Sigmoid colon (tissue), 7 donors: ENCODE results near the gene WDR73. TPM values are rescaled to one million over a fixed set of nuclear protein-coding genes. Genes with fewer than 3 reads are reported as not detected.

Experiments
- DNase-seq: peaks from one replicate; pipeline ENCODE4 v3.0.0-alpha.2; 2019
- H3K27ac ChIP-seq, 4 donors: fragments of 200-600 bp; sonication (generic); one replicate each; pipeline ENCODE4 v1.5.1; 2016 to 2019; ENCODE audit warnings: mild to moderate bottlenecking in 1 of 4
- H3K27me3 ChIP-seq, 3 donors: fragments of 200-600 bp; sonication (generic); one replicate each; pipeline ENCODE4 v1.5.1; 2019; ENCODE audit warnings: mild to moderate bottlenecking in 1 of 3
- H3K36me3 ChIP-seq, 4 donors: fragments of 200-600 bp; sonication (generic); one replicate each; pipeline ENCODE4 v1.5.1; 2016 to 2019
- H3K4me1 ChIP-seq, 4 donors: fragments of 200-600 bp; sonication (generic); one replicate each; pipeline ENCODE4 v1.5.1; 2017 to 2019
- H3K4me3 ChIP-seq, 4 donors: fragments of 200-600 bp; sonication (generic); one replicate each; pipeline ENCODE4 v1.5.1; 2017 to 2019; ENCODE audit warnings: mild to moderate bottlenecking in 2 of 4, moderate library complexity in 1 of 4
- H3K9me3 ChIP-seq, 4 donors: fragments of 200-600 bp in 3 of 4; sonication (generic) in 3 of 4; one replicate each; pipeline versions ENCODE4 v1.5.1 to v1.6.1; 2013 to 2019
- EP300 ChIP-seq, 4 donors: sonication (generic); formaldehyde crosslinking; IDR thresholded peaks; one replicate each; pipeline ENCODE4 v1.6.1; 2017; ENCODE audit warnings: antibody characterized with exemption in 4 of 4
- POLR2A ChIP-seq, 2 donors: fragments of 450-650 bp; IDR thresholded peaks; one replicate each; pipeline ENCODE4 v1.6.1; 2016; ENCODE audit warnings: antibody characterized with exemption in 2 of 2, mild to moderate bottlenecking in 2 of 2, moderate library complexity in 2 of 2
- POLR2AphosphoS5 ChIP-seq, 4 donors: sonication (generic); formaldehyde crosslinking; IDR thresholded peaks; one replicate each; pipeline ENCODE4 v1.6.1; 2017; ENCODE audit warnings: antibody characterized with exemption in 4 of 4
- WGBS, 2 donors: extraction: QIAGEN DNeasy Blood & Tissue Kit; methylation state at CpG; one replicate each; pipeline ENCODE4 v1.1.7; 2013; 5-methylcytosine and 5-hydroxymethylcytosine counted together
- intact Hi-C: fragments of 100-400 bp; cut with DNase I; formaldehyde crosslinking; loops from one replicate; pipeline ENCODE4 v1.15.1; 2023
- polyA plus RNA-seq, 3 donors: library from polyadenylated mRNA; stranded (reverse); fragments of 200-250 nt; gene quantifications; one replicate each; pipeline ENCODE4 v1.2.3, GENCODE V29; 2013
- total RNA-seq, 4 donors: library from RNA; depleted of rRNA; stranded (reverse); fragments of >200 nt; gene quantifications; one replicate each; pipeline ENCODE4 v1.1.0, GENCODE V29; 2016
- TF ChIP-seq, protein P1 (sequence below), 4 experiments: fragments of 450-650 bp in 3 of 4; fragments of 200-600 bp in 1 of 4; IDR thresholded peaks; one replicate each; pipeline ENCODE4 v1.5.1; 2016 to 2019; ENCODE audit warnings: antibody characterized with exemption in 4 of 4, mild to moderate bottlenecking in 3 of 4, moderate library complexity in 2 of 4
- donor health status: healthy with polysubstance abuse.
- donor health status: Bipolar disorder and iron deficiency.
- donor health status: healthy.

Gene WDR73
- total and polyA plus RNA-seq, 7 donors, result 6.7 to 22.7 (median 17.1) TPM

DNA sequence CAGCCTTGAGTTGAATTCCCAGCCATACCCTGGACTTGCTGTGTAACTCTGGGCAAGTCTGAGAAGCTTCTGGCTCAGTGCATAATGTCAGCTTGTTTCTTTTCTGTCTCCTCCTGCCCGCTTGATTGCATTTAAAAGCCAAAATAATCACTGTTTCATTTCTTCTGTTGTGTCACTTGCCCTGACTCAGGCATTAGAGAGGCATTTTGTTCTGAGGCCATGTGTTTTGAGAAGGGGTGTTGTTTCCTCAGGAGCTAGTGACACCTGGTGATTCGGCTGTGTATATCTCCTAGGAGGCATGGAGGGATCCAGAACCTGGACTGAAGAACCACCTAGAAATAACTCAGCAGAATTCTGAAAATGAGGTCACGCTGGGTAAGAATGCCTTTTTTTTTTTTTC, 16.0 kb downstream of the WDR73 start:
- no peak for DNase-seq
- intact Hi-C loops, result no loop called here
- Histone ChIP-seq H3K36me3 (peaks cover 26 to 70% (median 43%) of the 10 kb centered on the region in 4 donors), H3K27ac (no peak overlapping the region), H3K9me3 (no peaks in the 10 kb centered on the region), H3K4me3 (no peak overlapping the region), H3K4me1 (peaks cover 0 to 25% (median 17%) of the 10 kb centered on the region in 4 donors), H3K27me3 (no peaks in the 10 kb centered on the region)
- TF ChIP-seq, protein P1, sequence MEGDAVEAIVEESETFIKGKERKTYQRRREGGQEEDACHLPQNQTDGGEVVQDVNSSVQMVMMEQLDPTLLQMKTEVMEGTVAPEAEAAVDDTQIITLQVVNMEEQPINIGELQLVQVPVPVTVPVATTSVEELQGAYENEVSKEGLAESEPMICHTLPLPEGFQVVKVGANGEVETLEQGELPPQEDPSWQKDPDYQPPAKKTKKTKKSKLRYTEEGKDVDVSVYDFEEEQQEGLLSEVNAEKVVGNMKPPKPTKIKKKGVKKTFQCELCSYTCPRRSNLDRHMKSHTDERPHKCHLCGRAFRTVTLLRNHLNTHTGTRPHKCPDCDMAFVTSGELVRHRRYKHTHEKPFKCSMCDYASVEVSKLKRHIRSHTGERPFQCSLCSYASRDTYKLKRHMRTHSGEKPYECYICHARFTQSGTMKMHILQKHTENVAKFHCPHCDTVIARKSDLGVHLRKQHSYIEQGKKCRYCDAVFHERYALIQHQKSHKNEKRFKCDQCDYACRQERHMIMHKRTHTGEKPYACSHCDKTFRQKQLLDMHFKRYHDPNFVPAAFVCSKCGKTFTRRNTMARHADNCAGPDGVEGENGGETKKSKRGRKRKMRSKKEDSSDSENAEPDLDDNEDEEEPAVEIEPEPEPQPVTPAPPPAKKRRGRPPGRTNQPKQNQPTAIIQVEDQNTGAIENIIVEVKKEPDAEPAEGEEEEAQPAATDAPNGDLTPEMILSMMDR (IDR thresholded peaks at IDR 0.05), result no peak
- TF ChIP-seq EP300 (IDR thresholded peaks at IDR 0.05), result no peak
- no peak for TF ChIP-seq POLR2AphosphoS5 (IDR thresholded peaks at IDR 0.05)
- no peak for TF ChIP-seq POLR2A (IDR thresholded peaks at IDR 0.05)
- 70 to 76% methylated on average over 3 of the region's 3 CpGs for WGBS, 2 donors

DNA sequence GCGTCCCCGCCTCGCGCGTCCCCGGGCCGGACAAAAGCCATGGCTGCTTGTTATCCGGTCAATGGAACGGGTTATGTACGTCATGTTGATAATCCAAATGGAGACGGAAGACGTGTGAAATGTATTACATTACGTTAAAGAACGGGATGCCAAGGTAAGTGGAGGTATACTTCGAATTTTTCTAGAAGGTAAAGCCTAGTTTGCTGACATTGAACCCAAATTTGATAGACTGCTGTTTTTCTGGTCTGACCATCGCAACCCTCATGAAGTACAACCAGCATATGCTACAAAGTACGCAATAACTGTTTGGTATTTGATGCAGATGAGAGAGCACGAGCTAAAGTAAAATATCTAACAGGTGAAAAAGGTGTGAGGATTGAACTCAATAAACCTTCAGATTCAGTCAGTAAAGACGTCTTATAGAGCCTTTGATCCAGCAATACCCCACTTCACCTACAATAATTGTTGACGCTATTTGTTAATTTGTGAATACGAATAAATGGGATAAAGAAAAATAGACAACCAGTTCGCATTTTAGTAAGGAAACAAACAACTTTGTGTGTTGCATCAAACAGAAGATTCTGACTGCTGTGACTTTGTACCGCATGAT, 19.8 kb downstream of the WDR73 start:
- intact Hi-C loops, result loop anchor here (1.0 kb wide), 1 partner anchor 20 kb away; the partner anchor contains the start of gene WDR73
- 26 to 36% methylated on average over 23 of the region's 23 CpGs for WGBS, 2 donors
- peak overlapping the region; percentile 55 to 79 (median 67) for H3K4me3 ChIP-seq
- H3K36me3 ChIP-seq, result peaks cover 0 to 32% (median 12%) of the 10 kb centered on the region in 4 donors
- no peaks in the 10 kb centered on the region for H3K27me3 ChIP-seq
- TF ChIP-seq, protein P1 (IDR thresholded peaks at IDR 0.05), result no peak
- TF ChIP-seq POLR2A (IDR thresholded peaks at IDR 0.05) (no peak), EP300 (IDR thresholded peaks at IDR 0.05) (no peak), POLR2AphosphoS5 (IDR thresholded peaks at IDR 0.05) (no peak)
- no peak for DNase-seq
- peak overlapping the region; percentile 88 to 97 (median 92) for H3K27ac ChIP-seq
- H3K4me1 ChIP-seq, result peaks cover 0 to 48% (median 38%) of the 10 kb centered on the region in 4 donors
- H3K9me3 ChIP-seq, result no peaks in the 10 kb centered on the region

DNA sequence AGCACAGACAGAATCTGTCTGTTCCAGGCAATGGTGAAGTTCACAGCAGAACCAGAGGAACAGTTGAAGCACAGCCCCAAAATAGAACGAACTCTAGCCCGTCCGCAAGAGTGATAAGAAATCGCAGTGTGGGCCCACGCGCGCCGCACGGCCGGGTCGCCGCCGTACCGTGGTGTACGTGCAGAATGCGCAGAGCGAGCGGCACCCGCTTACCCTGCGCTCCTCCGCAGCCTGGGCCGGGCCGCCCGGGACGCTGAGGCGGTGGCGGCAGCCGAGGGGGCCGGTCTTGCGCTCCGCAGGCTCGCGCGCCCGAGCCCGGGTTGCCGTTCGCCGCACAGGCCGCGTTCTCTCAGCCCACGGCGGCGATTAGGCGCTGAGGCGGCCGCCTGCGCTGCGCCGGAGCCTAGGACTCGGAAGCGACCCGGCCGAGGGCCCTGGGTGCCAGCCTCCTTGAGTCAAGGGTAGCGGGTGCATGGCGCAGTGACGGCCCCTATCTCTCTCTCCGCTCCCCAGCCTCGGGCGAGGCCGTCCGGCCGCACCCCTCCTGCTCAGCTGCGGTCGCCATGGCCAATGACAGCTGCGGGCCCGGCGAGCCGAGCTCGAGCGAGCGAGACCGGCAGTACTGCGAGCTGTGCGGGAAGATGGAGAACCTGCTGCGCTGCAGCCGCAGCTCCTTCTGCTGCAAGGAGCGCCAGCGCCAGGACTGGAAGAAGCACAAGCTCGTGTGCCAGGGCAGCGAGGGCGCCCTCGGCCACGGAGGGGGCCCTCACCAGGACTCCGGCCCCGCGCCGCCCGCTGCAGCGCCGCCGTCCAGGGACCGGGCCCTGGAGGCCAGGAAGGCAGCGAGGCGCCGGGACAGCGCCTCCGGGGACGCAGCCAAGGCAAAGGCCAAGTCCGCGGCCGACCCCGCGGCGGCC, 20.5 kb downstream of the WDR73 start:
- Histone ChIP-seq H3K36me3 (peaks cover 0 to 25% (median 6%) of the 10 kb centered on the region in 4 donors), H3K4me1 (peaks cover 0 to 48% (median 38%) of the 10 kb centered on the region in 4 donors), H3K27me3 (no peaks in the 10 kb centered on the region), H3K27ac (peak overlapping the region; percentile 88 to 97 (median 92)), H3K9me3 (no peaks in the 10 kb centered on the region), H3K4me3 (peak overlapping the region; percentile 55 to 79 (median 67))
- intact Hi-C loops, result loop anchor here (1.0 to 2.0 kb wide), 2 partner anchors 21 to 63 kb away; partner anchors contain the start of gene WDR73
- peak; percentile 83 for DNase-seq
- 0% methylated on average over 105 of the region's 105 CpGs for WGBS, 2 donors
- TF ChIP-seq POLR2AphosphoS5 (IDR thresholded peaks at IDR 0.05) (peak in 1 of 4 donors; percentile 43), EP300 (IDR thresholded peaks at IDR 0.05) (no peak)

DNA sequence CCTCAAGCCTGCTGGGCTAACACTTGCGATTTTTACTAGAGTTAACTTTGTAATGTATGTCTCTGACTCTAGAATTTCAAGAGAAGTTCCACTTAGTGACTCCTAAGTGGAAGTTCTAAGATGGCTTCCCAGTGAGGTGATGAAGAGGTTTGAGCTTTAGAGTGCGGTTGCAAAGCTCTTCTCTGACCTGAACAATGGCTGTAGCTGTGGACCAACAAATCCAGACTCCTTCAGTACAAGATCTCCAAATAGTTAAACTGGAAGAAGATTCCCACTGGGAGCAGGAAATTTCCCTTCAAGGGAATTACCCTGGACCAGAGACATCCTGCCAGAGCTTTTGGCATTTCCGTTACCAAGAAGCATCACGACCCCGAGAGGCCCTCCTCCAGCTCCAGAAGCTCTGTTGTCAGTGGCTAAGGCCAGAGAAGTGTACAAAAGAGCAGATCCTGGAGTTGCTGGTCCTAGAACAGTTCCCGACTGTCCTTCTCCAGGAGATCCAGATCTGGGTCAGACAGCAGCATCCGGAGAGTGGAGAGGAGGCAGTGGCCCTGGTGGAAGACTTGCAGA, 22.3 kb downstream of the WDR73 start:
- intact Hi-C loops, result loop anchor here (2.0 kb wide), 3 partner anchors 31 to 117 kb away; partner anchors contain the start of genes ZNF592 and ZSCAN2
- no peak for DNase-seq
- TF ChIP-seq POLR2AphosphoS5 (IDR thresholded peaks at IDR 0.05), result no peak
- no peak for TF ChIP-seq POLR2A (IDR thresholded peaks at IDR 0.05)
- no peak for TF ChIP-seq EP300 (IDR thresholded peaks at IDR 0.05)
- TF ChIP-seq, protein P1 (IDR thresholded peaks at IDR 0.05), result no peak
- Histone ChIP-seq H3K4me3 (peak overlapping the region; percentile 47 to 79 (median 67)), H3K4me1 (peaks cover 0 to 48% (median 38%) of the 10 kb centered on the region in 4 donors), H3K27me3 (no peaks in the 10 kb centered on the region), H3K36me3 (peaks cover 0 to 22% (median 0%) of the 10 kb centered on the region in 4 donors), H3K9me3 (no peaks in the 10 kb centered on the region), H3K27ac (peak overlapping the region; percentile 88 to 97 (median 92))
- 50 to 51% methylated on average over 7 of the region's 7 CpGs for WGBS, 2 donors
